Neural cell (in vitro differentiated cells): Measurements from ENCODE around the gene NKX3-2.

Source experiments
- EZH2 ChIP-seq: fragments of 200-600, 300-800 bp; shearing (Covaris generic), sonication (generic); IDR thresholded peaks from 2 replicates; pipeline ENCODE4 v1.6.1; 2014; ENCODE audit warnings: antibody characterized with exemption, low read length, borderline replicate concordance, mild to moderate bottlenecking; ENCODE audit not compliant: insufficient read depth, poor library complexity, severe bottlenecking
- SMC3 ChIP-seq: fragments of 450-650 bp; conservative IDR thresholded peaks from 2 replicates; pipeline ENCODE4 v1.6.1; 2014; ENCODE audit warnings: antibody characterized with exemption, mild to moderate bottlenecking, moderate library complexity; ENCODE audit not compliant: poor library complexity
- TF ChIP-seq, protein P1 (sequence below): fragments of 450-650 bp; IDR thresholded peaks from 2 replicates; pipeline ENCODE4 v1.5.1; 2014; ENCODE audit warnings: antibody characterized with exemption, mild to moderate bottlenecking, moderate library complexity; ENCODE audit not compliant: poor library complexity, severe bottlenecking

- TF ChIP-seq, protein P1, sequence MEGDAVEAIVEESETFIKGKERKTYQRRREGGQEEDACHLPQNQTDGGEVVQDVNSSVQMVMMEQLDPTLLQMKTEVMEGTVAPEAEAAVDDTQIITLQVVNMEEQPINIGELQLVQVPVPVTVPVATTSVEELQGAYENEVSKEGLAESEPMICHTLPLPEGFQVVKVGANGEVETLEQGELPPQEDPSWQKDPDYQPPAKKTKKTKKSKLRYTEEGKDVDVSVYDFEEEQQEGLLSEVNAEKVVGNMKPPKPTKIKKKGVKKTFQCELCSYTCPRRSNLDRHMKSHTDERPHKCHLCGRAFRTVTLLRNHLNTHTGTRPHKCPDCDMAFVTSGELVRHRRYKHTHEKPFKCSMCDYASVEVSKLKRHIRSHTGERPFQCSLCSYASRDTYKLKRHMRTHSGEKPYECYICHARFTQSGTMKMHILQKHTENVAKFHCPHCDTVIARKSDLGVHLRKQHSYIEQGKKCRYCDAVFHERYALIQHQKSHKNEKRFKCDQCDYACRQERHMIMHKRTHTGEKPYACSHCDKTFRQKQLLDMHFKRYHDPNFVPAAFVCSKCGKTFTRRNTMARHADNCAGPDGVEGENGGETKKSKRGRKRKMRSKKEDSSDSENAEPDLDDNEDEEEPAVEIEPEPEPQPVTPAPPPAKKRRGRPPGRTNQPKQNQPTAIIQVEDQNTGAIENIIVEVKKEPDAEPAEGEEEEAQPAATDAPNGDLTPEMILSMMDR, result no peak
- TF ChIP-seq SMC3 (no peak), EZH2 (no peak)
Observed at GRCh38 chr4:13523591-13524503, 20.5 kb downstream of the NKX3-2 start.
